Coronary artery (tissue), 2 donors: ENCODE measurements around the gene AHNAK2.

Experiments
- DNase-seq: peaks from one replicate; pipeline ENCODE4 v3.0.0-alpha.2; 2017; ENCODE audit warnings: low spot score
- H3K27ac ChIP-seq, 2 donors: fragments of 200-600 bp; sonication (generic); one replicate each; pipeline ENCODE4 v1.5.1; 2016 to 2019
- H3K4me3 ChIP-seq: fragments of 200-600 bp; sonication (generic); 2 replicates; pipeline ENCODE4 v1.5.1; 2016; ENCODE audit warnings: mild to moderate bottlenecking, moderate library complexity
- TF ChIP-seq, protein P1 (sequence below): fragments of 200-600 bp; sonication (generic); IDR thresholded peaks from one replicate; pipeline ENCODE4 v1.5.1; 2019; ENCODE audit warnings: antibody characterized with exemption

Gene AHNAK2

DNA sequence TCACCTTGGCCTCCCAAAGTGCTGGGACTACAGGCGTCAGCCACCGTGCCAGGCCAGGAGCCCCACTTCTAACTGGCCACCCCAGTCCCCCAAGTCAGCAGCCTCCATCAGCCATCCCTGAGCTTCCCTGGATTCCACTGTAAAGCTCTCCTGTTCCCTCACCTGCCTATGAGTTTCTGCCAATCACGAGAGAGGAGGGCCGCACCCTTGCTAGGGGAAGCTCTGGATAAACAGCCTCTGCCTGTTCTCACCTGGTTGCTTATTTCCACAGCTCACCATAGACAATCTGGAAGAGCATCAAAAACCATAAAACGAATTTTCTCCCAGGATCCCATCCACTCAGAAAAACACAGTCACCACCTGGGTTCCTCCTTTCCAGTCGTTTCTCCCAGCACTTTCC lies 37.7 kb upstream of the AHNAK2 start:
- H3K4me3 ChIP-seq, result no peak overlapping the region
- DNase-seq, result no peak
- H3K27ac ChIP-seq, result no peak overlapping the region
- TF ChIP-seq, protein P1, sequence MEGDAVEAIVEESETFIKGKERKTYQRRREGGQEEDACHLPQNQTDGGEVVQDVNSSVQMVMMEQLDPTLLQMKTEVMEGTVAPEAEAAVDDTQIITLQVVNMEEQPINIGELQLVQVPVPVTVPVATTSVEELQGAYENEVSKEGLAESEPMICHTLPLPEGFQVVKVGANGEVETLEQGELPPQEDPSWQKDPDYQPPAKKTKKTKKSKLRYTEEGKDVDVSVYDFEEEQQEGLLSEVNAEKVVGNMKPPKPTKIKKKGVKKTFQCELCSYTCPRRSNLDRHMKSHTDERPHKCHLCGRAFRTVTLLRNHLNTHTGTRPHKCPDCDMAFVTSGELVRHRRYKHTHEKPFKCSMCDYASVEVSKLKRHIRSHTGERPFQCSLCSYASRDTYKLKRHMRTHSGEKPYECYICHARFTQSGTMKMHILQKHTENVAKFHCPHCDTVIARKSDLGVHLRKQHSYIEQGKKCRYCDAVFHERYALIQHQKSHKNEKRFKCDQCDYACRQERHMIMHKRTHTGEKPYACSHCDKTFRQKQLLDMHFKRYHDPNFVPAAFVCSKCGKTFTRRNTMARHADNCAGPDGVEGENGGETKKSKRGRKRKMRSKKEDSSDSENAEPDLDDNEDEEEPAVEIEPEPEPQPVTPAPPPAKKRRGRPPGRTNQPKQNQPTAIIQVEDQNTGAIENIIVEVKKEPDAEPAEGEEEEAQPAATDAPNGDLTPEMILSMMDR, result no peak

DNA sequence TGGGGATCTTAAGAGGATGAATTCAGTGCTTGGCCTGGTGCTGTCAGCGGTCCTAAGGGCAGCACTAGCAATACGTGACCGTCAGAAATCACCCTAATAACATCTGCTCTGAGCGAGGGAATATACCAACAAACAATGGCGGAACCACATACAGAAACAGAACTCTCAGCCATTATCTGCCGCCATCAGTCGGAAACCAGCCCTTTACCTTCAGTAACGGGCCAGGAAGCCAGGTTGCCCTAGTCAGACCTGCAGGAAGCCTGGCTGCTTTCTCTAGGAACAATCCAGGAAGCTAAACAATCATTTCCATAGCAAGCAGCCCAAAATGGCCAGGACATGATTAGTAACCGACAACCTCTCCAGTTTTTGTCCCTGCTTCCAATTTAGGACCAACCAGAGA lies 37.1 kb upstream of the AHNAK2 start:
- TF ChIP-seq, protein P1, result no peak
- DNase-seq, result no peak
- no peak overlapping the region for H3K4me3 ChIP-seq
- H3K27ac ChIP-seq, result no peak overlapping the region

DNA sequence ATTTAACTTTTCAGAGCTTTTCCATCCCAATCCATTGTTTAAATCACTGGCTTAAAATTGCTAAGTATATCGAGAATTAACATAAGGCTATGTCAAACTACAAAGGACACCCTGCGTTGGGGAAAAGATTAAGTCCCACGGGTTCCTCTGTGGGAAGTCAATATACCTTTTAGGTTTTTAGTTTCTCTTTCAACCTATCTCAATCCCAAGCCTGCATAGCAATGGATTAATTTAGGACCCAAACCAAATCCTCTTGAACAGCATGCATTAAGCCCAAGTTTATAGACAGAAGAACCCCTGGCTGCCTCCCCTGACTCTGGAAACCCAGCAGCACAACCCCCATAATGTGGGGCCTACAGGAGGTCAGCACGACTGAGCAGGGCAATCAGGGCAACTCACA lies 36.5 kb upstream of the AHNAK2 start:
- no peak overlapping the region for H3K4me3 ChIP-seq
- TF ChIP-seq, protein P1, result no peak
- DNase-seq, result no peak
- H3K27ac ChIP-seq, result no peak overlapping the region

DNA sequence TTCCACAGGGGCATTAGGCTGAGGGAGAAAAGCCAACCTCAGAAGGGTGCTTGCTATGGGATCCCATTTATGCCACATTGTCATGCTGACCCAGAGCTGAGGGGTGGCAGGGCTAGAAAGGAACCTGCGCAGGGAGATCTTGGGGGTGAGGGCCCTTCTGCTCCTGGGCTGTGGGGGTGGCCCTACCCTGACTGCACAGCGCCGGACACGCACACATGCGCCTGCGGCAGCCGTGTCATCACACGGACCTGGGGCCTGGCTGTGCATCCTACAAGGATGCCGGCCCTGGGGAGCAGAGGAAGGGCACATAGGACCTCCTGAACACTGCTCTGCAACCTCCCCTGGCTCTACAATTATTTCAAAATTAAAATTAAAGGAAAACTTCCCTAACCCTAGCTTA lies 35.9 kb upstream of the AHNAK2 start:
- TF ChIP-seq, protein P1, result no peak
- no peak overlapping the region for H3K4me3 ChIP-seq
- DNase-seq, result no peak
- H3K27ac ChIP-seq, result no peak overlapping the region

DNA sequence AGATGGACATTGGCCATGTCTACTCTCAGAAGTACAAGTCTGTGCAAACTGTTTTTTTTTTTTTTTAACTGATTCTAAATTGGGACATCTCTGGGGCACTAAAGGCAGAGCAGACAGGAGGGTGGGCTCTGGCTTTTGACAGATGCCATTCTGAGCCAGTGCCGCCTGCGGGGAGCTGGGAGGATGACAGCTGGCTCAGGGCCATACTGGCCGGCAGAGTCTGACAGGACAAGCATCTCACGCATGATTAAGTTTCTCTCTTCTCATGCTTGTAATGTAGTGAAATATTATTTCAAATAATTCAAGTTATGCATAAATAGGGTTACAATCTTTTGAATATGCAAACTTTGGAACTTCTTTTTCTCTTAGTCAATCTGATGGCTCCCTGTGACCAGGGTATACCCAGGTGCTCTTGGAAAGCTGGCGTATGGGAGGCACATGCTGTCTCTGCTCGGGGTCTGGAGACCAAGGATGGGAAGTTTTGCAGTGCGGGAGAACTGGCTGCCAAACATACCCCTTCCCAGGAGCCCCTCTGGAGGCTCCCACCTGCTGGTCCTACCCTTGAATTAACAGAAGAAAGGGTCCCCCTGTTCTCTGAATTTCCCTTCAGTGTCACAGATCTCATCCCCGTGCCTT lies 35.1 kb upstream of the AHNAK2 start:
- TF ChIP-seq, protein P1, result no peak
- Histone ChIP-seq H3K4me3 (no peak overlapping the region), H3K27ac (no peak overlapping the region)
- DNase-seq, result no peak

DNA sequence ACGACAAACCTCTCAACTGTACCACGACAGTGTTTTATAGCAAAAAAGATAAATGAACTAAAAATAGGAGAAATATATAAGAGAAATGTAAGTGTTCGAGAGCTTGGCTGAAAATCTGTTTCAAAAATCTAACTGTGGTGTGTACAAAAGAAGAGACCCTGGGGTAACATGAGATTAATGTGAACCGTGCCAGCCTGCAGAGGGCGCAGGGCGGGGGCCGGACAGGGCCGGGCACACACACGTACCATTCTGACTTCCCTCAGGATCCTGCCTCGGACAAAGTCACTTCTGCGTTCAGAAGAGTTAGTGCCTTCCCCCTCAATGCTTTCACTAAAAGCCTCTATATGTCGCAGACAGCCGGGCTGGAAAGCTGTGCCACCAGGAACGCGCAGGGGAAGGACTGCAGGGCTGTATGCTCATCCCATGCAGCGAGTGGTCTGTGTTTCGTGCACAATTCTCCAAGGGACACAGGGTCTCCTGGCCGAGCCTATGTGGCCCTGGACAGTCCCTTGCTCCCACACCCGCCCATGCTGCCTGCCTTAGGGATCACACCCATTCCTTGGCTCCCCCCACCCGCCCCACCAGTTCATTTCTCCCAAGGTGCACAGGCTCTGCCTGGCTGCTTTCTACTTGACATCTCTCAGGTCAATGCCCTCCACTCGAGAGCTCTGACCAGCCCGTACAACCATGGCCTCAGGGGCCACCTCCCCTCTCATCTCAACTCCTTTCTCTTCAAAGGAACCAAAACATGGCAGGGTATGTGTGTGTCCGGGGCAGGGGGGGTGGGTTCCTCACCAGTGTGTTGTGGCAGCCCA lies 34.2 kb upstream of the AHNAK2 start:
- Histone ChIP-seq H3K4me3 (no peak overlapping the region), H3K27ac (no peak overlapping the region)
- TF ChIP-seq, protein P1, result peak; percentile 50
- DNase-seq, result no peak
